HL-60 (cell line): Measurements from ENCODE around the gene KPRP.

ENCODE experiments used
- CTCF ChIP-seq: IDR thresholded peaks from one replicate; pipeline ENCODE4 v1.5.1; 2011; ENCODE audit warnings: low read length, control low read depth, inconsistent platforms; ENCODE audit not compliant: insufficient read depth
- POLR2AphosphoS5 ChIP-seq: IDR thresholded peaks from 2 replicates; pipeline ENCODE4 v1.6.1; 2012; ENCODE audit warnings: low read depth
- REST ChIP-seq: IDR thresholded peaks from 2 replicates; pipeline ENCODE4 v1.6.1; 2012; ENCODE audit warnings: low read depth; ENCODE audit not compliant: insufficient replicate concordance

GRCh38 chr1:152739841-152740240 lies 18.0 kb upstream of the KPRP start:
- TF ChIP-seq CTCF (no peak), REST (no peak), POLR2AphosphoS5 (no peak)
